AG08395 (cell line): ENCODE measurements around the gene SERPINB6.
"Not testable (repeated sequence)": the region's sequence is repeated elsewhere in the genome, so short reads cannot be mapped to it uniquely, and the experiment has no call there.

ENCODE experiments used
- DNase-seq: peaks from one replicate; pipeline ENCODE4 v3.0.0; 2012; ENCODE audit warnings: mixed read lengths, low spot score

Gene SERPINB6

GRCh38 chr6:2971420-2972218, at the start of gene SERPINB6:
SERPINB6 (minus strand) TSS chr6:2971567; CDS start chr6:2959332, 12,235 bp downstream.
- peak; percentile 65 for DNase-seq

- no peak for DNase-seq
Observed at GRCh38 chr6:3019749-3020320, 48.5 kb upstream of the SERPINB6 start.

- DNase-seq: no peak
Observed at GRCh38 chr6:3019065-3019464, 47.7 kb upstream of the SERPINB6 start.

DNA sequence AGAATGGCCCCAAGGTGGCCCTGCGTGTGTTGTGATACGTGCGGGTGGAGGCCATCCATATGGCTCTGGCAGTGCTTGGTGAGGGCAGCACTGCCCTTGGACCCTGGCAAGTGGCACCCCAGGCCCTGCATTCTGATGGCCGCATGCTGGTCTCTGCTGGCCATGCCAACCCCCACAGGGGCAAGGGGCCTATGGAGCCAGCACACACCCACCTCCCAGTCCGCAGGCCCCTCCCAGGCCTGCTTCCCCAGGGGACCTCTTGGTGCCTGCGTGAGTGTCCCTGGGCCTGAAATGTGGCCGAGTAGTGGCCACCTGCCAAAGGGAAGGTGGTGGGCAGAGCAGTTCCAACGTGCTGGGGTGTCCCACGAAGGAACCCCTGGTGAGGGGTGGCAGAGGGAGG, 45.9 kb upstream of the SERPINB6 start:
- DNase-seq: no peak

- DNase-seq: no peak
Observed at GRCh38 chr6:3016473-3017280, 45.3 kb upstream of the SERPINB6 start.

GRCh38 chr6:3015144-3015543, 43.8 kb upstream of the SERPINB6 start:
- DNase-seq: no peak

DNA sequence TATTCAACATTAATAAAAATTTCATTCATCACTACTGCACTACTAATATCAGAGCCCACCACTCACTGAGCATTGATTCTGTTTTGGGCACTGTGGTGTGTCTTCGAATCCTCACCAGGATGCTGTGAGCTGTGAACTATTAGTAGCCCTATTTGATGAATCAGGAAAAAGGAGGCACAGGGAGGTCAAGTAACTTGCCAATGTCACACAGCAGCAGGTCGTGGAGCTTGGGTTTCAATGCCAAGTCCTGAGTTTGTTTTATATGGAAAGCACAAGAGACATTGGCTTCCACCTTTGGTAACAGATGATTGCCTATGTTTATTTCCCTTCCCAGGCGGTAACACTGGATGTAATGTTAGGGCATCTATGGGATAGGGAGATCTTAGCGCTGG, 43.3 kb upstream of the SERPINB6 start:
- DNase-seq: no peak

DNA sequence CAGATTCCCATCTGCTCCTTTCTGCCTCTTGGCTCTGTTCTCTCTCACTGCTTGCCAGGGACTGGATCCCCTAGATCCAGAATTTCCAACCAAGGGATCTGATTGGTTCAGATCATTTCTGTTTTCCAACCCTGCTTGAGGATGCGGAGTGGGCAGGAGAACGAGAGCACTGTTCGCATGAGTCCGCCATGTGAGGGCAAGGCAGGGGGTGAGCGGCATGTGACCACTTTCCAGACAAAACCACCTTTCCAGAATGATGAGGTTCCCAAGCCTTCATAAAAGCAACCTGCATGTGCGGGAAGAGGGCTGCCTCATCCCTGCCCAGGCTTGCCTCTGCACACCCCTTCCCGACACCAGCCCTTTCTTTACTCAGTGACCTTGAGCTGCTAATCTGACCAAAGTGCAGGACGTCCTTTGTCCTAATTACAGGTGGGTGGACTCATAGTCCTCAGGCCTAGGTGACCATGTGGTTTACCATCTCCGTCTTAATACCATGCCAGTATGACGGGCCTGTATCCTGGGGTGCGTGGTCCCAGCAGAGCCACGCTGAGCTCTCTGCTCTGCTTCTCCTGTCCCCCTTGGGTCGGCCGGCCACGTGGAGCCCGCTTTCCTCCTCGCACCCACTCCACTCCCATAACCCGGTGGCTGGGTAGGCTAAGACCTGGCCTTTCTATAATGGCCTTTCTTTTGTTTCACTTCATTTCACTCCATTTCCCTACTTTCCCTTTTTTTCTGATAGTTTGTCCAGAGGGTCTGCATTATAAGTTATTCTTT, 42.7 kb upstream of the SERPINB6 start:
- no peak for DNase-seq

GRCh38 chr6:3013486-3013885, 42.1 kb upstream of the SERPINB6 start:
- DNase-seq: peak; percentile 27

GRCh38 chr6:3011592-3011991, 40.2 kb upstream of the SERPINB6 start:
- no peak for DNase-seq

DNA sequence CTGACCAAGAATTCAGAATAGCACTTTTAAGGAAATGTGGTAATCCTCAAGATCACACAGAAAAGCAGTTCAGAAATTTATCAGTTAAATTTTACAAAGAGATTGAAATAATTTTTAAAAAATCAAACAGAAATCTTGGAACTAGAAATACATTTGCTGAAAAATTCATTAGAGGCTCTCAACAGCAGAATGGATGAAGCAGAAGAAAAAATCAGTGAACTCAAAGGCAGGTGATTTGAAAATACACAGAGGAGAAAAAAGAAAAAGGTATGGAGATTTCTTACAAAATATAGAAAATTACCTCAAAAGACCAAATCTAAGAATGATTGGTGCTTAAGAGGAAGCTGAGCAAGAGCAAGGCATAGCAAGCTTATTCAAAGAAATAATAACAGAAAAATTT, 39.8 kb upstream of the SERPINB6 start:
- no peak for DNase-seq

GRCh38 chr6:3009930-3010329, 38.6 kb upstream of the SERPINB6 start:
- no peak for DNase-seq

DNA sequence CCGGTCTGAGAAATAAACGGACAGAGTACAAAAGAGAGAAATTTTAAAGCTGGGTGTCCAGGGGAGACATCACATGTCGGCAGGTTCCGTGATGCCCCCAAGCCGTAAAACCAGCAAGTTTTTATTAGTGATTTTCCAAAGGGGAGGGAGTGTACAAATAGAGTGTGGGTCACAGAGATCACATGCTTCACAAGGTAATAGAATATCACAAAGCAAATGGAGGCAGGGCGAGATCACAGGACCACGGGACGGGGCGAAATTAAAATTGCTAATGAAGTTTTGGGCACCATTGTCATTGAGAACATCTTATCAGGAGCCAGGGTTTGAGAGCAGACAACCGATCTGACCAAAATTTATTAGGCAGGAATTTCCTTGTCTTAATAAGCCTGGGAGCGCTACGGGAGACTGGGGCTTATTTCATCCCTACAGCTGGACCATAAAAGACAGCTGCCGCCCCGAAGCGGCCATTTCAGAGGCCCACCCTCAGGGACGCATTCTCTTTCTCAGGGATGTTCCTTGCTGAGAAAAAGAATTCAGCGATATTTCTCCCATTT, 37.4 kb upstream of the SERPINB6 start:
- DNase-seq: not testable (repeated sequence)

GRCh38 chr6:3007571-3007970, 36.2 kb upstream of the SERPINB6 start:
- DNase-seq: no peak

DNA sequence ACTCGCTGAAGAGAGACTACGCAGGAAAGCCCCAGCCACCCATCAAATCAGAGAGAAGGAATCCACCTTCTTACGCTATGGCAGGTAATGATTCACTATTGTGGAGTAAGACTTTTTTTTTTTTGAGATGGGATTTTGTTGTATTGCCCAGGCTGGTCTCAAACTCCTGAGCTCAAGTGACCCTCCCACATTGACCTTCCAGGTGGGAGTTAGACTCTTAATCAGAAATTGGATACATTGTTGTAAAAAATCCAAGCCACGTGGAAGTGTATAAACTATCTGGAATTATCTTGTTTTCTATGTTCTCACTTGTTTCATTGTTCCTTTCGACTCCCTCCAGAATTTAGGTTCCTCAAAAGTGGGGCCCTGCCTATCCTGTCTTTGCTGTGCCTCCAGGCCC, 35.1 kb upstream of the SERPINB6 start:
- no peak for DNase-seq

DNA sequence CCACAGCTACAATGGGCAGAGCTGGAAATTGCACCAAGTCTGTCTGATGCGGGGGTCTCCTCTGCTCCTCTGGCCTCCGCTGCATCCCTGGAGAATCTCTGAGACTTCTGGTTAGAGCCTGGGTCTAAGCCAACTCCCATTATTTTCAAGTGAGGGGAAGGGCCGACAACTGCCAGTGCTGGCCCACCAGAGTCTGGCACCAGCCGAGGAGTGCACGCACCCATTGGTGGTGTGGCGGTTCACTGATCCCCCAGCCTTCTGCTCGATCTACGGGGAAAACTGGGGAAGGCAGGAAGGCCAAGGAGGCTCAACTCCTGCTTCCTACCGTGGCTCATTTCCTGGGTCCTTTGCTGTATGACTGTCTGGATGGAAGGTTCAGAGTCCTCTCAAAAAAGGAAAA, 34.5 kb upstream of the SERPINB6 start:
- no peak for DNase-seq

DNA sequence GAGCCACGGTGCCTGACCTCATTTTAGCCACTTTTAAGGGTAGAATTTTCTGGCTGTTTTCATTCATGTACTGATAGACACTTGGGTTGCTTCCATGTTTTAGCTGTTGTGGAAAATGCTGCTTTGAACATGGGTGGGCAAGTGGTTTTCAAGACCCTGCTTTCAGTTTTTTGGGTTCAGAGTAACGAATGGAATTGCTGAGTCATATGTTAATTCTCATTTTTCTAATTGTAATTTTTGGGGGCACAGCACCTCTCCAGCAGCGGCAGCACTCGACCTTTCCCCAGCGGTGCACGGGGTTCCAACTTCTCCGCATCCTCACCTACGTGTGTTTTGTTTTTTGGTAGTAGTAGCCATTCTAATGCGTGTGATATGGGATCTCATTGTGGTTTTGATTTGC, 33.7 kb upstream of the SERPINB6 start:
- no peak for DNase-seq

DNA sequence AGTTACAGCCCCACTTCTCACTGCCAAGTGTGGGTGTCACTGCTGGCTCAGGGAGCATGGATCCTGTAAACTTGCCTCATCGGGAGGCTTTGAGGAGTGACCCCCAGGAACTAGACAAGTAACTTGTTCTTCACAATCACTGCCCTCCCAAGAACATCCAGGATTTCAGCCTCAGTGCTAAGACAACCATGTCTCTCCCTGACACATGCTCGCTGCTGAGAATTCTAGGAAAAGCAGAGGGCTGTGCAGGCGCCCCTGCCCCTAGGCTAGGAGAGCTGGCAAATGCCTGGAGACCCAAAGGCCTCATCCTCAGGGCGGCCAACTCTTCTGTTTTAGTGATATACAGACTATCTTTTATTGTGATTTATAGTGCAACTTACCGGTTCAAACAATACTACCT, 31.9 kb upstream of the SERPINB6 start:
- DNase-seq: not testable (repeated sequence)

- peak; percentile 78 for DNase-seq
Observed at GRCh38 chr6:3001773-3002293, 30.5 kb upstream of the SERPINB6 start.

DNA sequence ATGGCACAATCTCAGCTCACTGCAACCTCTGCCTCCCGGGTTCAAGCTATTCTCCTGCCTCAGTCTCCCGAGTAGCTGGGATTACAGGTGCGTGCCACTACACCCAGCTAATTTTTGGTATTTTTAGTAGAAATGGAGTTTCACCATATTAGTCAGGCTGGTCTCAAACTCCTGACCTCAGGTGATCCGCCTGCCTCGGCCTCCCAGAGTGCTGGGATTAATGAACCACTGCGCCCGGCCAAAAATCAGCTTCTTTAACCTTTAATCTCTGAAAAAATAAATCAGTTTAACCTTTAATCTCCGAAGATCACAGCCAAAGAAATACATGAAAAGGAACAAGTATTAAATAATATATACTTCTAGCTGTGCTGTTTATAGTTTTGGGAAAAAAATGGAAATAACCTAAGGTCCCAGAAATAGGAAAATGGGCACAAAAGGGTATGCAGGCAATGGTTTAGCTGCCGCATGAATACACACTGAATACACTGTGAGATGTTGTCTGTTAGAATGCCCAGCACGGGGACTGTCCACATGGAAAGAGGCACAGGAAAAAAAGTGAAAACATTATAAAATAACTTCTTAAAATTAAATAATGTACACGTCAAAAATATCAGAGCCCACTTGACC, 29.9 kb upstream of the SERPINB6 start:
- no peak for DNase-seq
